Measurements from ENCODE around the gene TREML4. TPM values are rescaled to one million over a fixed set of nuclear protein-coding genes. Genes with fewer than 3 reads are reported as not detected.

TREML4 gene
- total RNA-seq, 1 experiment from 2014 or later = not detected

DNA sequence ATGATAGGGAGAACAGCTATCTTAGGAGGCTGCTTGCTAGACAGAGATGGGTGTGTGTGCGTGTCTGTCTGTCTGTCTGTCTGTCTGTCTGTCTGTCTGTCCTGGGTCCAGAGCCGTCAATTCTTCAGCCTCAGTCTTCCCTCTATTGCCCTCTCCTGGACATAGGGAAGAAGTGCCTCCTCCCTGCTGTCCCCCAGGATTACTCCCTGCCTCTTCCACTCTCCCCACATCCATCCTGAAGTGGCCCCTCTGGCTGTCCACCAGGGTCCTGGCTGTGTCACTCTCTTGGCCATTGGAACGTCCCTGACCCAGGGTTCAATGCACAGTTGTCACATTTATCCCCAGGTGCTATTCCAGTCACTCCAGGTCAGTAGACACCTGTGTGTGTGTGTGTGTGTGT, 37.4 kb upstream of the TREML4 start:
- Histone ChIP-seq H3K36me3 (ENCODE audit: control insufficient read depth, insufficient read depth, low read length) (no peaks in the 10 kb centered on the region), H3K27me3 (replicated peaks; ENCODE audit: control insufficient read depth, insufficient read depth, low read length) (peaks cover 2% of the 10 kb centered on the region; the same call in 1 of the 2 replicates), H3K4me1 (no peaks in the 10 kb centered on the region), H3K4me3 (ENCODE audit: low read depth, low read length) (no peak overlapping the region), H3K9me3 (peaks cover 5% of the 10 kb centered on the region; the same call in 1 of the 2 replicates)
- TF ChIP-seq CTCF (IDR thresholded peaks at IDR 0.05; ENCODE audit: insufficient read depth in 1 of 2, low read depth in 1 of 2, low read length in 1 of 2, severe bottlenecking in 1 of 2, unreplicated experiment in 1 of 2) = no peak
- no TSS peak for BruUV-seq (replicated peaks)
- no peak for DNase-seq
- H3K9me3 Mint-ChIP-seq (ENCODE audit: unreplicated experiment) = no peaks in the 10 kb centered on the region
- ChIA-PET POLR2A (no interaction called here), CTCF (no interaction called here)
- no peak overlapping the region for H3K4me3 Mint-ChIP-seq (ENCODE audit: unreplicated experiment)
- H3K4me1 Mint-ChIP-seq (ENCODE audit: low read depth, unreplicated experiment) = no peaks in the 10 kb centered on the region
- peaks cover 17% of the 10 kb centered on the region for H3K27me3 Mint-ChIP-seq (ENCODE audit: insufficient read depth, unreplicated experiment)
- no peak overlapping the region for H3K27ac Mint-ChIP-seq (ENCODE audit: unreplicated experiment)
- H3K36me3 Mint-ChIP-seq (ENCODE audit: insufficient read depth, unreplicated experiment) = no peaks in the 10 kb centered on the region
- intact Hi-C loops (cut with micrococcal nuclease; ENCODE audit: unreplicated experiment) = no loop called here

DNA sequence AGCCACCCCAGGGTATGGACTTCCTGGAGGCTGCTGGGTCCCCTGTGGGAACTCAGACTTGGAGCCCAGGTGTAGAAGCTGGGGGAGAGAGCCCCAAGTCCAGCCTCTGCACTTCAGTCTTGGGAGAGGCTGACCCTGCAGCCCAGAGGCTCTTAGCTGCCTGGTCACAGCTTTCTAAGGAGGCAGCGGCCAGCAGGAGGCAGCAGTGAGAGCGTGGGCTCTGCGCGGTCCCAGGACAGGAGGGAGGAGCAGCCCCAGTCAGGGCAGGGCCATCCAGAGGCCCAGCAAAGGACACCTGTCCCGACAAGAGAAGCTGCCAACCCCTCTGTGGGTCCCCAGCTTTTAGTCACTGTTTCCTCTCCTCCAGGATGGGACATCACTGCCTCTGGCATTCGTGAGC, 36.6 kb upstream of the TREML4 start:
- Mint-ChIP-seq H3K27me3 (ENCODE audit: insufficient read depth, unreplicated experiment) (peaks cover 19% of the 10 kb centered on the region), H3K27ac (ENCODE audit: unreplicated experiment) (no peak overlapping the region)

DNA sequence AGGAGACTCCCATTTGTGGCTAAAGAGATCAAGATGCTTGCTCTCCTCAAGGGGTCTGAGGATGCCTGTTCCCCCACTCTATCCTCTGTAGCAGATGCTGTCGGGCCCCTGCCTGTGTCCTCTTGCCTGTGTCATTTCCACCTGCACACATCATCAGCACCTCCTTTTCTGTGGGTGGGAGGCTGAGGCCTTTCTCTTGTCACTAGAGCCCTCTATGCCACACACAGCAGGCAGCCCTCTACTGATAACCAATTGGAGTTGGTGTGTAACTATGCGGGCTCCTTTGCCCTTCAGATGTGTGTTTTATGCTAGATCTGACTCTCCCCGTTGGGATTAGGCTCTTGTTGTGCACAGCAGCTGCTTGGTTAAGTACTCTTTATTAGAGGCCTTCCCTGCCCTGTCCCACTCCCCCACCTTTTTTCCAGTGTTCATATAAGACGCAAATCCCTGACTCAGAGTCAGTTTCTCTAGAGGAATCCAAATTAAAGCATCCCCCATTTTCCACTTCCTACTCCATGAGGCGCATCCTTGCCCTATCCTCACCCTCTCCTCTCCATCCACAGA, 34.9 kb upstream of the TREML4 start:
- Mint-ChIP-seq H3K4me1 (ENCODE audit: low read depth, unreplicated experiment) (no peaks in the 10 kb centered on the region), H3K36me3 (ENCODE audit: insufficient read depth, unreplicated experiment) (no peaks in the 10 kb centered on the region), H3K27ac (ENCODE audit: unreplicated experiment) (no peak overlapping the region), H3K27me3 (ENCODE audit: insufficient read depth, unreplicated experiment) (peaks cover 28% of the 10 kb centered on the region), H3K4me3 (ENCODE audit: unreplicated experiment) (no peak overlapping the region), H3K9me3 (ENCODE audit: unreplicated experiment) (no peaks in the 10 kb centered on the region)
- Histone ChIP-seq H3K4me1 (no peaks in the 10 kb centered on the region), H3K9me3 (peaks cover 5% of the 10 kb centered on the region; the same call in 1 of the 2 replicates), H3K27me3 (replicated peaks; ENCODE audit: control insufficient read depth, insufficient read depth, low read length) (peaks cover 2% of the 10 kb centered on the region), H3K4me3 (ENCODE audit: low read depth, low read length) (no peak overlapping the region), H3K36me3 (ENCODE audit: control insufficient read depth, insufficient read depth, low read length) (no peaks in the 10 kb centered on the region)
- POLR2A ChIA-PET = no interaction called here
- BruUV-seq (replicated peaks) = no TSS peak
- DNase-seq = no peak
- TF ChIP-seq CTCF (IDR thresholded peaks at IDR 0.05; ENCODE audit: insufficient read depth in 1 of 2, low read depth in 1 of 2, low read length in 1 of 2, severe bottlenecking in 1 of 2, unreplicated experiment in 1 of 2) = no peak
- CTCF ChIA-PET = no interaction called here
- intact Hi-C loops (cut with micrococcal nuclease; ENCODE audit: unreplicated experiment) = no loop called here

More for the DNA sequence above, 36.6 kb upstream of the TREML4 start:
- intact Hi-C loops (cut with micrococcal nuclease; ENCODE audit: unreplicated experiment) = no loop called here
- H3K36me3 Mint-ChIP-seq (ENCODE audit: insufficient read depth, unreplicated experiment) = no peaks in the 10 kb centered on the region
- CTCF ChIA-PET = interaction anchor here (1.1 kb wide), 1 partner anchor 9 kb away, joined by 7 read pairs; no protein-coding TSS in a partner anchor
- peaks cover 5% of the 10 kb centered on the region; the same call in 1 of the 2 replicates for H3K9me3 ChIP-seq
- no TSS peak for BruUV-seq (replicated peaks)
- no peaks in the 10 kb centered on the region for H3K36me3 ChIP-seq (ENCODE audit: control insufficient read depth, insufficient read depth, low read length)
- no peak overlapping the region for H3K4me3 Mint-ChIP-seq (ENCODE audit: unreplicated experiment)
- H3K4me3 ChIP-seq (ENCODE audit: low read depth, low read length) = no peak overlapping the region
- H3K4me1 ChIP-seq = no peaks in the 10 kb centered on the region
- H3K9me3 Mint-ChIP-seq (ENCODE audit: unreplicated experiment) = no peaks in the 10 kb centered on the region
- H3K4me1 Mint-ChIP-seq (ENCODE audit: low read depth, unreplicated experiment) = no peaks in the 10 kb centered on the region
- POLR2A ChIA-PET = no interaction called here
- TF ChIP-seq CTCF (IDR thresholded peaks at IDR 0.05; ENCODE audit: insufficient read depth in 1 of 2, low read depth in 1 of 2, low read length in 1 of 2, severe bottlenecking in 1 of 2, unreplicated experiment in 1 of 2) = peak in 1 of 2 experiments; percentile 21
- no peak for DNase-seq
- H3K27me3 ChIP-seq (replicated peaks; ENCODE audit: control insufficient read depth, insufficient read depth, low read length) = peaks cover 2% of the 10 kb centered on the region; the same call in 1 of the 2 replicates
